HepG2 (cell line): ENCODE measurements around the gene DHRS11. TPM values are rescaled to one million over a fixed set of nuclear protein-coding genes. Genes with fewer than 3 reads are reported as not detected.
A peak's percentile ranks its signal among the peaks of the same experiment; 100 is the strongest.

Experiments
- GABPA ChIP-seq, 2 experiments: IDR thresholded peaks; 2 replicates each; pipeline ENCODE4 v1.6.1; 2011 to 2016; ENCODE audit warnings: low read depth in 2 of 2, low read length in 1 of 2, missing biosample characterization in 1 of 2, missing genetic modification characterization in 1 of 2
- HNRNPL ChIP-seq: fragments of 200-400 bp; formaldehyde crosslinking; IDR thresholded peaks from 2 replicates; pipeline ENCODE4 v1.6.1; 2017; ENCODE audit warnings: mild to moderate bottlenecking, low read depth, low read length
- MEIS1 ChIP-seq: sonication (generic); formaldehyde crosslinking; IDR thresholded peaks from 2 replicates; pipeline ENCODE4 v1.9.0; 2021; ENCODE audit warnings: mild to moderate bottlenecking, missing genetic modification reagents, moderate library complexity, borderline replicate concordance
- MTF1 ChIP-seq: sonication (generic); formaldehyde crosslinking; IDR thresholded peaks from 2 replicates; pipeline ENCODE4 v1.5.0; 2020; ENCODE audit warnings: missing genetic modification reagents
- NFE2L2 ChIP-seq: fragments of 150-350 bp; IDR thresholded peaks from 2 replicates; pipeline ENCODE4 v1.6.1; 2014; ENCODE audit warnings: low read length
- NR2F6 ChIP-seq, 2 experiments: IDR thresholded peaks; 2 replicates each; pipeline ENCODE4 v1.6.1; 2016; ENCODE audit warnings: antibody characterized with exemption in 1 of 2, mild to moderate bottlenecking in 1 of 2
- REL ChIP-seq: sonication (generic); formaldehyde crosslinking; conservative IDR thresholded peaks from 2 replicates; pipeline ENCODE4 v1.8.0; 2022; ENCODE audit warnings: mild to moderate bottlenecking, missing genetic modification reagents, moderate library complexity
- SIN3A ChIP-seq: IDR thresholded peaks from 2 replicates; pipeline ENCODE4 v1.6.1; 2011; ENCODE audit warnings: low read depth, mild to moderate bottlenecking, control low read depth, low read length, borderline replicate concordance
- SKIL ChIP-seq: sonication (generic); formaldehyde crosslinking; IDR thresholded peaks from 2 replicates; pipeline ENCODE4 v1.8.0; 2022; ENCODE audit warnings: missing genetic modification reagents, mild to moderate bottlenecking, moderate library complexity, borderline replicate concordance
- TAF1 ChIP-seq: sonication (generic); formaldehyde crosslinking; IDR thresholded peaks from 2 replicates; pipeline ENCODE4 v1.4.0; 2020; ENCODE audit warnings: missing genetic modification reagents
- TBX2 ChIP-seq: sonication (generic); formaldehyde crosslinking; IDR thresholded peaks from 2 replicates; pipeline ENCODE4 v1.5.0; 2020; ENCODE audit warnings: missing genetic modification reagents, mild to moderate bottlenecking, borderline replicate concordance
- TCF12 ChIP-seq, 2 experiments: fragments of 450-650 bp in 1 of 2; sonication (generic) in 1 of 2; formaldehyde crosslinking in 1 of 2; IDR thresholded peaks; 2 replicates each; pipeline versions ENCODE4 v1.6.1 to v1.8.0; 2017 to 2022; ENCODE audit warnings: antibody characterized with exemption in 1 of 2, mild to moderate bottlenecking in 1 of 2, missing genetic modification reagents in 1 of 2, moderate library complexity in 1 of 2
- TIGD3 ChIP-seq: sonication (generic); formaldehyde crosslinking; IDR thresholded peaks from 2 replicates; pipeline ENCODE4 v1.5.1; 2020; ENCODE audit warnings: mild to moderate bottlenecking, missing genetic modification reagents, borderline replicate concordance
- YY1 ChIP-seq: IDR thresholded peaks from 2 replicates; pipeline ENCODE4 v1.6.1; 2011; ENCODE audit warnings: low read length, low read depth, moderate library complexity, mild to moderate bottlenecking; ENCODE audit not compliant: insufficient read depth, insufficient replicate concordance
- ZBTB8A ChIP-seq: sonication (generic); formaldehyde crosslinking; IDR thresholded peaks from 2 replicates; pipeline ENCODE4 v1.4.0; 2020; ENCODE audit warnings: mild to moderate bottlenecking, low read depth, missing genetic modification reagents, borderline replicate concordance
- ZMYM3 ChIP-seq: sonication (generic); formaldehyde crosslinking; IDR thresholded peaks from 2 replicates; pipeline ENCODE4 v1.5.1; 2020; ENCODE audit warnings: mild to moderate bottlenecking, missing genetic modification reagents
- ZNF232 ChIP-seq: sonication (generic); formaldehyde crosslinking; IDR thresholded peaks from 2 replicates; pipeline ENCODE4 v1.4.0; 2020; ENCODE audit warnings: missing genetic modification reagents, borderline replicate concordance
- ZNF503 ChIP-seq: sonication (generic); formaldehyde crosslinking; IDR thresholded peaks from 2 replicates; pipeline ENCODE4 v1.4.0; 2020; ENCODE audit warnings: missing genetic modification reagents
- ZNF547 ChIP-seq: sonication (generic); formaldehyde crosslinking; IDR thresholded peaks from 2 replicates; pipeline ENCODE4 v1.5.1; 2020; ENCODE audit warnings: mild to moderate bottlenecking, missing genetic modification reagents
- ZNF770 ChIP-seq: sonication (generic); formaldehyde crosslinking; IDR thresholded peaks from 2 replicates; pipeline ENCODE4 v1.5.0; 2020; ENCODE audit warnings: mild to moderate bottlenecking, missing genetic modification reagents
- polyA plus RNA-seq, 8 experiments: library from polyadenylated mRNA; depleted of rRNA in 3 of 8; stranded (reverse) in 7 of 8; unstranded in 1 of 8; fragments of >200 nt; fragmentation: Illumina TruSeq in 4 of 8; extraction: Trizol in 4 of 8; gene quantifications; 2 replicates each; pipeline versions ENCODE4 v1.2.1 to v1.2.3, GENCODE V29; 2011 to 2016; ENCODE audit warnings: low read depth in 4 of 8, missing spikeins in 1 of 8, mixed read lengths in 1 of 8; ENCODE audit not compliant: insufficient read depth in 1 of 8
- total RNA-seq, 5 experiments: library from RNA; depleted of rRNA; stranded (reverse); fragments of >200 nt; fragmentation: Illumina TruSeq; extraction: Trizol; gene quantifications; 2 replicates each; pipeline ENCODE4 v1.2.3, GENCODE V29; 2016; ENCODE audit warnings: low read depth in 1 of 5

DHRS11 gene
- total and polyA plus RNA-seq, 2 of the 13 experiments (the other 11 are each of a cell fraction or from before 2014, with no cell fraction given) = 28.4 to 41.9 TPM

GRCh38 chr17:36544307-36545076 is 47.2 kb upstream of the DHRS11 start, which contains the start of gene GGNBP2 (continued):
- TF ChIP-seq ZNF503 (CRISPR knock-in tag) (peak; percentile 16; the same call in 1 of the 2 replicates), NFE2L2 (no peak), NR2F6 (IDR thresholded peaks at IDR 0.05) (no peak), NR2F6 (CRISPR knock-in tag; IDR thresholded peaks at IDR 0.05) (peak; percentile 4; the same call in 1 of the 2 replicates), MTF1 (no peak), MEIS1 (CRISPR knock-in tag) (peak; percentile 76; the same call in 1 of the 2 replicates), ZNF770 (CRISPR knock-in tag) (peak; percentile 50), TIGD3 (CRISPR knock-in tag) (no peak), SKIL (0 out of 2 replicates have a peak, but pooled peaks have one; percentile 16), REL (CRISPR knock-in tag) (0 out of 2 replicates have a peak, but pooled peaks have one; percentile 43), ZBTB8A (no peak), SIN3A (peak; percentile 46; the same call in 1 of the 2 replicates), TBX2 (0 out of 2 replicates have a peak, but pooled peaks have one; percentile 30), HNRNPL (peak; percentile 9; the same call in 1 of the 2 replicates), GABPA (IDR thresholded peaks at IDR 0.05; ENCODE audit: low read depth, low read length) (no peak), GABPA (CRISPR knock-in tag; IDR thresholded peaks at IDR 0.05; ENCODE audit: low read depth) (peak; percentile 9; the same call in 1 of the 2 replicates), ZNF232 (CRISPR knock-in tag) (no peak; the same call in 1 of the 2 replicates), TCF12 (IDR thresholded peaks at IDR 0.05) (no peak), TCF12 (CRISPR knock-in tag; IDR thresholded peaks at IDR 0.05) (no peak), TAF1 (CRISPR knock-in tag) (peak; percentile 81), ZNF547 (CRISPR knock-in tag) (peak; percentile 85), ZMYM3 (CRISPR knock-in tag) (0 out of 2 replicates have a peak, but pooled peaks have one; percentile 23), YY1 (peak; percentile 51)
